WI38 (cell line): ENCODE data around the gene ZMIZ1.

ENCODE experiments used
- H3K4me3 ChIP-seq: 2 replicates; pipeline ENCODE4 v1.5.1; 2011; ENCODE audit warnings: low read depth, mild to moderate bottlenecking, control low read depth, low read length
- TF ChIP-seq, protein P1 (sequence below): IDR thresholded peaks from 2 replicates; pipeline ENCODE4 v1.5.1; 2012; ENCODE audit warnings: low read depth, mild to moderate bottlenecking, control low read depth, low read length

ZMIZ1 gene

DNA sequence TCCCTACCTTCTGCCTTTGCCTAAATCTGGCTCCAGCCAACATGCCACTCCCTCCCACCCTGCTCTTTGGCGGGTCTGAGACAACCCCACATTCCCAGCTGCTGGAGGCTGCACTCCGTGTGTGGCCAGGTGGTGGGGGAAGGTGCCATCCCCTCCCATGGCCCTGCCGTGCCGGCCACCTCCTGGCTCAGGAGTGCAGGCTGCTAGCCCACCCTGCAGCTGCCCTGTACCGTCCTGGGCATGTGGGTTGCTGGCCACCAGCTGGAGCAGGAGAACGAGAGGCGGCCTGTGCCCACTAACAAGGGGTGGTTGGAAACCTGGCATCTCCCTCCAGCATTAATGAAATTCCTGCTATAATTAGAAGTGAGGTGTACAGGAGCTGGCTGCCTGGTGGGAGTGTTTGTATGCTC, 97.6 kb downstream of the ZMIZ1 start:
- H3K4me3 ChIP-seq, result no peak overlapping the region
- TF ChIP-seq, protein P1, sequence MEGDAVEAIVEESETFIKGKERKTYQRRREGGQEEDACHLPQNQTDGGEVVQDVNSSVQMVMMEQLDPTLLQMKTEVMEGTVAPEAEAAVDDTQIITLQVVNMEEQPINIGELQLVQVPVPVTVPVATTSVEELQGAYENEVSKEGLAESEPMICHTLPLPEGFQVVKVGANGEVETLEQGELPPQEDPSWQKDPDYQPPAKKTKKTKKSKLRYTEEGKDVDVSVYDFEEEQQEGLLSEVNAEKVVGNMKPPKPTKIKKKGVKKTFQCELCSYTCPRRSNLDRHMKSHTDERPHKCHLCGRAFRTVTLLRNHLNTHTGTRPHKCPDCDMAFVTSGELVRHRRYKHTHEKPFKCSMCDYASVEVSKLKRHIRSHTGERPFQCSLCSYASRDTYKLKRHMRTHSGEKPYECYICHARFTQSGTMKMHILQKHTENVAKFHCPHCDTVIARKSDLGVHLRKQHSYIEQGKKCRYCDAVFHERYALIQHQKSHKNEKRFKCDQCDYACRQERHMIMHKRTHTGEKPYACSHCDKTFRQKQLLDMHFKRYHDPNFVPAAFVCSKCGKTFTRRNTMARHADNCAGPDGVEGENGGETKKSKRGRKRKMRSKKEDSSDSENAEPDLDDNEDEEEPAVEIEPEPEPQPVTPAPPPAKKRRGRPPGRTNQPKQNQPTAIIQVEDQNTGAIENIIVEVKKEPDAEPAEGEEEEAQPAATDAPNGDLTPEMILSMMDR, result no peak

- TF ChIP-seq, protein P1, result no peak
- no peak overlapping the region for H3K4me3 ChIP-seq
Observed at GRCh38 chr10:79166741-79167140, 98.0 kb downstream of the ZMIZ1 start.

DNA sequence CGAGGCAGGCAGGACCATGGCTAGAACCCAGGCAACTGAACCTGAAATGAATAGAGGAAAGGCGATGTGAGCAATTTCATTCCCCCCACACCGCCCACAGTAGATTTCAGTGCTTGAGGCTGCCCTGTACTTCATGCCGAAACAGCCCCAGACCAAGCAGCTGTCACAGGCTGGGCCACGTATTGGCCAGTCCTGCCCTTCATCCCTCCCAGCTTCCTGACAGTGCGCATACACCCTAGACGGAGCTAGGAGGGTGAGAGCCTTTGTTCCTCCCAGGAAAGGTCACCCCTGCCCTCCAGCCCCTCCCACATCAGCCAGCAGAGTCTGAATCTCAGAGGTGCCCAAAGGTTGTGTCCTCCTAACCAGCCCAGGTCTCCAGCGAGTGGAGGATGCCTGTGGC, 98.8 kb downstream of the ZMIZ1 start:
- TF ChIP-seq, protein P1, result no peak
- no peak overlapping the region for H3K4me3 ChIP-seq

DNA sequence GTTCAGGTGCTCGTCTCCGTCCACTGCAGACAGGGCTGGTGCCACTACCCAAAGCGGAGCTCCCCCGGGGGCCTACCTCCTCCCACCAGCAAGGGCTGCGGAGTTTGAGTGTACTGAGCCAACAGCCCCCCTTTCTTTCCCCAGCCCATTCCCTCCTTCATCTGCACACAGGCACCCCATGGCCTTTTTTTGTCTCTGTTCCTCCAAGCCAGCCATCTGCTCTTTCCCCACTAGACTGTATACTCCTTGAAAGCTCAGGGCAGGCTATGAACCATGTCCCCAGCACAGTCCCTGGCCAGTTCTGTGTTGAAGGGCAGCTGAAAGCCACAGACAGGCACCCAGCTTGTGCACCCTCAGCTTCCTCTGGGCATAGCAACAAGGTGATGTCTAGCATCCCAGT, 99.4 kb downstream of the ZMIZ1 start:
- TF ChIP-seq, protein P1, result no peak
- no peak overlapping the region for H3K4me3 ChIP-seq

GRCh38 chr10:79170226-79170752, 101.5 kb downstream of the ZMIZ1 start:
- no peak overlapping the region for H3K4me3 ChIP-seq
- TF ChIP-seq, protein P1, result no peak

- H3K4me3 ChIP-seq, result no peak overlapping the region
- TF ChIP-seq, protein P1, result no peak
Observed at GRCh38 chr10:79170993-79171392, 102.2 kb downstream of the ZMIZ1 start.

GRCh38 chr10:79171504-79171903, 102.7 kb downstream of the ZMIZ1 start:
- no peak overlapping the region for H3K4me3 ChIP-seq
- TF ChIP-seq, protein P1, result no peak
